ENCODE measurements around the gene SPATS2L.

The SPATS2L gene

DNA sequence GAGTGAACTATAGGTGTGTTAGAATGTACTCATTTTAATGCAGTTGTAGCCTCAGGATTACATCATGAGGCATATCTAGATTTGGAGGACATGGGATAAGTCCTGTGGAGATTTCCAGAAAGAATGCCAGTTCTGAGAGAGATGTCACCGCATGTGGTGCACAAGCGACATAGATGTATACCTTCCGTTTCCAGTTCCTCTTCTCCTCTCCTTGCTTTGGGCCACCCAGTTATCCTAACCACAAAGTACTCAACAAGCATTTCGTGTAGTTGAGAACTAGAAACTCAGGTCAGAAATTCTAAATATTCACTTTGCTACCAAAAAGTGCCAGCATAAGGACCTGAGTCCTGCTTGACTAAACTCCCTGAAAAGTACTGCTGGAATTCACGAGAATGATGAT is 136.9 kb downstream of the SPATS2L start:
- no peak overlapping the region for H3K4me3 ChIP-seq (ENCODE audit: low read depth, low read length)
- no peak for DNase-seq (ENCODE audit: low read depth, low spot score)
- TF ChIP-seq, protein P1, sequence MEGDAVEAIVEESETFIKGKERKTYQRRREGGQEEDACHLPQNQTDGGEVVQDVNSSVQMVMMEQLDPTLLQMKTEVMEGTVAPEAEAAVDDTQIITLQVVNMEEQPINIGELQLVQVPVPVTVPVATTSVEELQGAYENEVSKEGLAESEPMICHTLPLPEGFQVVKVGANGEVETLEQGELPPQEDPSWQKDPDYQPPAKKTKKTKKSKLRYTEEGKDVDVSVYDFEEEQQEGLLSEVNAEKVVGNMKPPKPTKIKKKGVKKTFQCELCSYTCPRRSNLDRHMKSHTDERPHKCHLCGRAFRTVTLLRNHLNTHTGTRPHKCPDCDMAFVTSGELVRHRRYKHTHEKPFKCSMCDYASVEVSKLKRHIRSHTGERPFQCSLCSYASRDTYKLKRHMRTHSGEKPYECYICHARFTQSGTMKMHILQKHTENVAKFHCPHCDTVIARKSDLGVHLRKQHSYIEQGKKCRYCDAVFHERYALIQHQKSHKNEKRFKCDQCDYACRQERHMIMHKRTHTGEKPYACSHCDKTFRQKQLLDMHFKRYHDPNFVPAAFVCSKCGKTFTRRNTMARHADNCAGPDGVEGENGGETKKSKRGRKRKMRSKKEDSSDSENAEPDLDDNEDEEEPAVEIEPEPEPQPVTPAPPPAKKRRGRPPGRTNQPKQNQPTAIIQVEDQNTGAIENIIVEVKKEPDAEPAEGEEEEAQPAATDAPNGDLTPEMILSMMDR (IDR thresholded peaks at IDR 0.05; ENCODE audit: insufficient read depth, low read length, missing control alignments) = no peak
- ChIA-PET CTCF (interaction anchor here (1.1 to 1.9 kb wide), 5 partner anchors 12 to 464 kb away, joined by 3 to 5 read pairs (median 3); partner anchors contain the start of gene KCTD18), POLR2A (no interaction called here)

DNA sequence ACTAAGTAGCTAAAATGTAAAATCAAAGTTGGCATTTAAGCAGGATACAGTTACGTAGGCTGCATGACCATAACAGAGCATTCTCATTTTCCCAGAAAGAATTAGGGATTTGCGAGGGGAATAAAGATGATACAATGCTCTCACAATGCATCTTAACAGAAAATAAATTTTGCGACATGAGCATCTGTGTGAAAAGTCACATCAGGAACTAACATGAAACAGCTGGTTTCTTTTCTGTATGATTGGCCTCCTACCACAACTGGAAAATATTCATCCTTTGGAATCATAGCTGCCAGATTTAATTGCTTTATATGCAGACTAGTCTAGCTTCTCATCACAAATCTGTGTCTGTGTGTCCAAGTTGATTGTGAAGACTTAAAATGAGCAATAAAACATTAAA is 137.4 kb downstream of the SPATS2L start:
- no peak overlapping the region for H3K4me3 ChIP-seq (ENCODE audit: low read depth, low read length)
- POLR2A ChIA-PET = no interaction called here
- CTCF ChIA-PET = interaction anchor here (1.1 to 1.9 kb wide), 3 partner anchors 26 to 464 kb away, joined by 3 to 5 read pairs (median 3); partner anchors contain the start of gene KCTD18
- no peak for DNase-seq (ENCODE audit: low read depth, low spot score)
- TF ChIP-seq, protein P1 (IDR thresholded peaks at IDR 0.05; ENCODE audit: insufficient read depth, low read length, missing control alignments) = no peak

DNA sequence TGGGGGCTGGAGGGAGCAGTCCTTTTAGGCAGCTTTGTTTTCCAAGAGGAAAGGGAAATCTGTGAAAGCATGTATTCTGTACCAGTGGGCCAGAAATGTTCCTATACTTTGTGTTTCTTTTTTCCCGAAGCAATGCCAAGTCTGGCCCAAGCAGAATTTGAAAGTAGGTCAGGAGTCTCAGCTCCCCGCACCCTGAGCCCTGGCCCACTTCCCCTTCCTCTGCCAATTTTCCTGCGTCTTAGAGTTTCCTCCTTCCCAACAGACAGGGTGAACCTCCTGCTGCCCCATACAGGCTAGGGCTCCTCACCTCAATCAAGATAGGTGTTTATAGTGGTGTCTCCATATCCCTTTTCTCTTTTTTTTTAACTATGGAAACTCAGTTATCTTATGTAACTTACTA is 138.0 kb downstream of the SPATS2L start:
- ChIA-PET CTCF (interaction anchor here (1.0 to 1.9 kb wide), 4 partner anchors 26 to 471 kb away, joined by 3 to 5 read pairs (median 3); partner anchors contain the start of gene KCTD18), POLR2A (interaction anchor here (0.6 kb wide), 1 partner anchor 139 kb away, joined by 4 read pairs; no protein-coding TSS in a partner anchor)
- DNase-seq (ENCODE audit: low read depth, low spot score) = no peak
- H3K4me3 ChIP-seq (ENCODE audit: low read depth, low read length) = no peak overlapping the region
- TF ChIP-seq, protein P1 (IDR thresholded peaks at IDR 0.05; ENCODE audit: insufficient read depth, low read length, missing control alignments) = no peak

DNA sequence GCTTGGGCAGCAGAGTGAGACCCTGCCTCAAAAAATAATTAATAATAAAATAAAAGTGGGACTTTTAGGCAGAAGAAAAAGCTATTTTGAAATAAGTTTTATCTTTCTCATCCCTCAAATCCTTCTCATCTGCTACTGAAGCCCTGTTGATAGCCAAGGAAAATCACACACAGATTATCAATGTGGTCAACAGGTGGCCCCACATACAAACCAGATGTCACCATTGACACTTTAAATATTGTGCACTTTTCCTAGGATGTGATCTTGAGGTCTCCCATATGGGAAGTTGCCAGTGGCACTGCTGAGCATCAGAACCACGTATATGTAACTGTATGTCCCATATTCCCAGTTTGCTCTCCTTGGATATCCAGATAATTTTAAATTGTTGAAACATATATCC is 138.8 kb downstream of the SPATS2L start:
- ChIA-PET POLR2A (no interaction called here), CTCF (interaction anchor here (0.8 to 1.0 kb wide), 3 partner anchors 9 to 471 kb away, joined by 3 to 4 read pairs (median 3); no protein-coding TSS in a partner anchor)
- no peak overlapping the region for H3K4me3 ChIP-seq (ENCODE audit: low read depth, low read length)
- TF ChIP-seq, protein P1 (IDR thresholded peaks at IDR 0.05; ENCODE audit: insufficient read depth, low read length, missing control alignments) = no peak
- DNase-seq (ENCODE audit: low read depth, low spot score) = no peak

DNA sequence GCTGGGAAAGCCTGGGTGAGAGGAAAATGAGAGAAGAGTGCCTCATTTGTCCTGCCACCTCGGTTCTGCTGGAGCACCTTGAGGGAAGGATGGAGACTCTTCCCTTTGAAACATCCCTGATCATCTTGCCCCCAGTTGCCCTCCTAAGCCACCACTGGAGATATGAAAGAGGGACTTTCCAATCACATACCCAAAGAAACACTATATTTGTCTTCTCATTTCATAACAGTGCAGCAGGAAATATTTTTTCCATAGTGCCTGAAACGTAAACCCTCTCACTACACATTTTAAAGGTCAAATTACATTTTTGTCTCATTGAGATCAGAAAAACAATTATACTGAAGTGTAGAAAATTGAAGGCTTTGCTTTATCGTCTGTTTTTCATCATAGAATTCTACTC is 140.1 kb downstream of the SPATS2L start:
- TF ChIP-seq, protein P1 (IDR thresholded peaks at IDR 0.05; ENCODE audit: insufficient read depth, low read length, missing control alignments) = no peak
- H3K4me3 ChIP-seq (ENCODE audit: low read depth, low read length) = no peak overlapping the region
- no peak for DNase-seq (ENCODE audit: low read depth, low spot score)
- ChIA-PET CTCF (no interaction called here), POLR2A (no interaction called here)

DNA sequence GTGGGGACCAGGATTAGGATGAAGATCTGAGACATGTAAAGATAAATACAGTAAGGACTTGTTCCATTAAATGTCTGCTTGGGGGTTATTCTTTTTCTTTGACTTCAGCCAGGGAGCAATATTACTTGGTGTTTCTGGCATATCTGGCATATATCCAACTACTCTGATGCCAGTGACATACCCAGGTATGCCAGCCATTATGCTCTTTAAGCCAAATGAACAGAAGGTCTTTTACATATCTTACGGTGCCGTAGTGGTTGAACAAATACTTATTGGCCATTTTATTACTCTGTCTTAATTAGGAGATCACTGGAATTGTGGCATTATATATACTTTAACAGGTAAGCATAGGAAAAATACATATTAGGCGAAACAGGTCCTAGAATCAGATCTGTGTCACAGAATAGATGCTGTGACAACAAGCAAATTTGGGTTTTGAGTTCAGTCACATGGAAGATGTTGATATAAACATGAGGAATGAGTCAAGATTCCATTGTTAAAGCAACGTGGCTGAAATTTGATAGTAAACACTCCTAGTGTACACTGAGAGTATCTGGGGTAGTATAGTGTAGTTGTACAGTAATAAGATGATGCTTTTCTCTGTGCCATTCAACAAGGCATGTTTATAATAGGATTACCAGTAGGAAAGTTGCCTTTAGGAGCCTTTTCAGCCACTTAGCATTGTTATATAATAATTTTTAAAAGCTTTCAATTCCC is 140.8 kb downstream of the SPATS2L start:
- TF ChIP-seq, protein P1 (IDR thresholded peaks at IDR 0.05; ENCODE audit: insufficient read depth, low read length, missing control alignments) = no peak
- DNase-seq (ENCODE audit: low read depth, low spot score) = no peak
- no peak overlapping the region for H3K4me3 ChIP-seq (ENCODE audit: low read depth, low read length)
- POLR2A ChIA-PET = no interaction called here
- CTCF ChIA-PET = no interaction called here
